SK-N-MC (cell line): ENCODE data around the gene C12orf76.

Experiments
- EZH2 ChIP-seq: fragments of 200-600 bp; sonication (generic); IDR thresholded peaks from one replicate; pipeline ENCODE4 v1.6.1; 2017; ENCODE audit warnings: antibody characterized with exemption
- FOXP2 ChIP-seq: optimal IDR thresholded peaks from 2 replicates; pipeline ENCODE3; 2011; ENCODE audit warnings: mild to moderate bottlenecking, moderate library complexity; ENCODE audit not compliant: insufficient read depth; ENCODE audit errors: extremely low read length, control extremely low read depth
- POLR2AphosphoS5 ChIP-seq: IDR thresholded peaks from 2 replicates; pipeline ENCODE4 v1.6.1; 2012; ENCODE audit warnings: mild to moderate bottlenecking, low read depth, low read length, borderline replicate concordance

DNA sequence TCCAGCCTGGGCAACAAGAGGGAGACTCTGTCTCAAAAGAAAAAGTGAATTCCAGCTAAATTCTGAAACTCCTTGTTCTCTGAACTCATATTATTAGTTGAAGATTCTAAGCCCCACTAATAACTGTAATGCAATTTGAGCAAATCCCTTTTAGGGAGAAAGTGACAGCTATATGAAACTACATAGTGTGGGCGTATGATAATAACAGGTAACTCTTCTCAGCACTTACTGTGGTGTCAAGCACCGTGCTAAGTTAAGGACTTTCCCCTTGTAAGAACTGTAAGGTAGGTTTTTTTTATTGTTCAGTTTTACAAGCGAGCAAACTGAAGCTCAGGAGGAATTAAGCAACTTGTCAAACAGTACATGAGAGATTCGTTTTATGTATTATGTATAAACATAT, 43.7 kb downstream of the C12orf76 start:
- TF ChIP-seq POLR2AphosphoS5 (no peak), EZH2 (no peak), FOXP2 (no peak)
